Measurements from ENCODE around the gene LITAFD.
"Not testable (repeated sequence)": the region's sequence is repeated elsewhere in the genome, so short reads cannot be mapped to it uniquely, and the experiment has no call there.

Gene LITAFD
- total RNA-seq: 0 to 0.19 (median 0) reads per million in 3 donors

- no peak for DNase-seq
- Histone ChIP-seq H3K9me3 (ENCODE audit: control insufficient read depth, low read length) (no peaks in the 10 kb centered on the region), H3K4me3 (ENCODE audit: insufficient read depth, low read depth, low read length, poor library complexity, severe bottlenecking) (no peak within 1 kb of the TSS), H3K4me1 (ENCODE audit: control insufficient read depth, insufficient read depth, low read length, poor library complexity, severe bottlenecking) (peaks cover 3% of the 10 kb centered on the region), H3K27ac (ENCODE audit: insufficient read depth, low read length, poor library complexity, severe bottlenecking) (no peak within 1 kb of the TSS), H3K27me3 (replicated peaks; ENCODE audit: control insufficient read depth, insufficient read depth, low read length, poor library complexity, severe bottlenecking) (no peaks in the 10 kb centered on the region), H3K36me3 (ENCODE audit: control insufficient read depth, insufficient read depth, low read length) (no peaks in the 10 kb centered on the region)
Observed at GRCh38 chr16:8882041-8882617, at the start of gene LITAFD. TSS of gene LITAFD (plus strand) at chr16:8882351. CDS start at chr16:8884356, 2,005 bp downstream.

- no peak overlapping the region for H3K27ac ChIP-seq (ENCODE audit: insufficient read depth, low read length, poor library complexity, severe bottlenecking)
- peaks cover 11% of the 10 kb centered on the region for H3K36me3 ChIP-seq (ENCODE audit: control insufficient read depth, insufficient read depth, low read length)
- H3K9me3 ChIP-seq (ENCODE audit: control insufficient read depth, low read length): no peaks in the 10 kb centered on the region
Observed at GRCh38 chr16:8832717-8833105, 49.4 kb upstream of the LITAFD start.

GRCh38 chr16:8836797-8837196, 45.4 kb upstream of the LITAFD start:
- H3K27ac ChIP-seq (ENCODE audit: insufficient read depth, low read length, poor library complexity, severe bottlenecking); H3K9me3 ChIP-seq (ENCODE audit: control insufficient read depth, low read length); H3K27me3 ChIP-seq (replicated peaks; ENCODE audit: control insufficient read depth, insufficient read depth, low read length, poor library complexity, severe bottlenecking); H3K36me3 ChIP-seq (ENCODE audit: control insufficient read depth, insufficient read depth, low read length); H3K4me3 ChIP-seq (ENCODE audit: insufficient read depth, low read depth, low read length, poor library complexity, severe bottlenecking); H3K4me1 ChIP-seq (ENCODE audit: control insufficient read depth, insufficient read depth, low read length, poor library complexity, severe bottlenecking); DNase-seq: not testable (repeated sequence)

More at GRCh38 chr16:8832717-8833105, 49.4 kb upstream of the LITAFD start:
- no peak for DNase-seq
- Histone ChIP-seq H3K4me3 (ENCODE audit: insufficient read depth, low read depth, low read length, poor library complexity, severe bottlenecking) (no peak overlapping the region), H3K27me3 (replicated peaks; ENCODE audit: control insufficient read depth, insufficient read depth, low read length, poor library complexity, severe bottlenecking) (no peaks in the 10 kb centered on the region), H3K4me1 (ENCODE audit: control insufficient read depth, insufficient read depth, low read length, poor library complexity, severe bottlenecking) (no peaks in the 10 kb centered on the region)

- not testable (repeated sequence) for H3K36me3 ChIP-seq (ENCODE audit: control insufficient read depth, insufficient read depth, low read length); H3K27me3 ChIP-seq (replicated peaks; ENCODE audit: control insufficient read depth, insufficient read depth, low read length, poor library complexity, severe bottlenecking); H3K27ac ChIP-seq (ENCODE audit: insufficient read depth, low read length, poor library complexity, severe bottlenecking); H3K4me3 ChIP-seq (ENCODE audit: insufficient read depth, low read depth, low read length, poor library complexity, severe bottlenecking); H3K9me3 ChIP-seq (ENCODE audit: control insufficient read depth, low read length); DNase-seq; H3K4me1 ChIP-seq (ENCODE audit: control insufficient read depth, insufficient read depth, low read length, poor library complexity, severe bottlenecking)
Observed at GRCh38 chr16:8837594-8837993, 44.6 kb upstream of the LITAFD start.

- DNase-seq; H3K27me3 ChIP-seq (replicated peaks; ENCODE audit: control insufficient read depth, insufficient read depth, low read length, poor library complexity, severe bottlenecking); H3K9me3 ChIP-seq (ENCODE audit: control insufficient read depth, low read length); H3K4me1 ChIP-seq (ENCODE audit: control insufficient read depth, insufficient read depth, low read length, poor library complexity, severe bottlenecking); H3K4me3 ChIP-seq (ENCODE audit: insufficient read depth, low read depth, low read length, poor library complexity, severe bottlenecking); H3K27ac ChIP-seq (ENCODE audit: insufficient read depth, low read length, poor library complexity, severe bottlenecking); H3K36me3 ChIP-seq (ENCODE audit: control insufficient read depth, insufficient read depth, low read length): not testable (repeated sequence)
Observed at GRCh38 chr16:8842016-8842415, 40.1 kb upstream of the LITAFD start.

GRCh38 chr16:8843296-8843695, 38.9 kb upstream of the LITAFD start:
- H3K4me1 ChIP-seq (ENCODE audit: control insufficient read depth, insufficient read depth, low read length, poor library complexity, severe bottlenecking); H3K27me3 ChIP-seq (replicated peaks; ENCODE audit: control insufficient read depth, insufficient read depth, low read length, poor library complexity, severe bottlenecking); DNase-seq; H3K9me3 ChIP-seq (ENCODE audit: control insufficient read depth, low read length); H3K4me3 ChIP-seq (ENCODE audit: insufficient read depth, low read depth, low read length, poor library complexity, severe bottlenecking); H3K36me3 ChIP-seq (ENCODE audit: control insufficient read depth, insufficient read depth, low read length); H3K27ac ChIP-seq (ENCODE audit: insufficient read depth, low read length, poor library complexity, severe bottlenecking): not testable (repeated sequence)

GRCh38 chr16:8845699-8846298, 36.4 kb upstream of the LITAFD start:
- H3K27ac ChIP-seq (ENCODE audit: insufficient read depth, low read length, poor library complexity, severe bottlenecking): no peak overlapping the region
- H3K4me3 ChIP-seq (ENCODE audit: insufficient read depth, low read depth, low read length, poor library complexity, severe bottlenecking): no peak overlapping the region
- H3K36me3 ChIP-seq (ENCODE audit: control insufficient read depth, insufficient read depth, low read length): peaks cover 21% of the 10 kb centered on the region
- no peak for DNase-seq
- H3K27me3 ChIP-seq (replicated peaks; ENCODE audit: control insufficient read depth, insufficient read depth, low read length, poor library complexity, severe bottlenecking): no peaks in the 10 kb centered on the region
- no peaks in the 10 kb centered on the region for H3K9me3 ChIP-seq (ENCODE audit: control insufficient read depth, low read length)
- H3K4me1 ChIP-seq (ENCODE audit: control insufficient read depth, insufficient read depth, low read length, poor library complexity, severe bottlenecking): no peaks in the 10 kb centered on the region

- no peak overlapping the region for H3K4me3 ChIP-seq (ENCODE audit: insufficient read depth, low read depth, low read length, poor library complexity, severe bottlenecking)
- H3K36me3 ChIP-seq (ENCODE audit: control insufficient read depth, insufficient read depth, low read length): peaks cover 21% of the 10 kb centered on the region
- DNase-seq: no peak
- H3K9me3 ChIP-seq (ENCODE audit: control insufficient read depth, low read length): no peaks in the 10 kb centered on the region
- H3K4me1 ChIP-seq (ENCODE audit: control insufficient read depth, insufficient read depth, low read length, poor library complexity, severe bottlenecking): no peaks in the 10 kb centered on the region
- H3K27ac ChIP-seq (ENCODE audit: insufficient read depth, low read length, poor library complexity, severe bottlenecking): no peak overlapping the region
- no peaks in the 10 kb centered on the region for H3K27me3 ChIP-seq (replicated peaks; ENCODE audit: control insufficient read depth, insufficient read depth, low read length, poor library complexity, severe bottlenecking)
Observed at GRCh38 chr16:8846401-8846932, 35.7 kb upstream of the LITAFD start.

- Histone ChIP-seq H3K27me3 (replicated peaks; ENCODE audit: control insufficient read depth, insufficient read depth, low read length, poor library complexity, severe bottlenecking) (no peaks in the 10 kb centered on the region), H3K4me3 (ENCODE audit: insufficient read depth, low read depth, low read length, poor library complexity, severe bottlenecking) (no peak overlapping the region), H3K9me3 (ENCODE audit: control insufficient read depth, low read length) (no peaks in the 10 kb centered on the region), H3K27ac (ENCODE audit: insufficient read depth, low read length, poor library complexity, severe bottlenecking) (no peak overlapping the region), H3K36me3 (ENCODE audit: control insufficient read depth, insufficient read depth, low read length) (peaks cover 21% of the 10 kb centered on the region), H3K4me1 (ENCODE audit: control insufficient read depth, insufficient read depth, low read length, poor library complexity, severe bottlenecking) (no peaks in the 10 kb centered on the region)
- no peak for DNase-seq
Observed at GRCh38 chr16:8847145-8847544, 35.0 kb upstream of the LITAFD start.

- Histone ChIP-seq H3K9me3 (ENCODE audit: control insufficient read depth, low read length) (no peaks in the 10 kb centered on the region), H3K27me3 (replicated peaks; ENCODE audit: control insufficient read depth, insufficient read depth, low read length, poor library complexity, severe bottlenecking) (no peaks in the 10 kb centered on the region), H3K27ac (ENCODE audit: insufficient read depth, low read length, poor library complexity, severe bottlenecking) (no peak overlapping the region), H3K4me1 (ENCODE audit: control insufficient read depth, insufficient read depth, low read length, poor library complexity, severe bottlenecking) (no peaks in the 10 kb centered on the region), H3K4me3 (ENCODE audit: insufficient read depth, low read depth, low read length, poor library complexity, severe bottlenecking) (no peak overlapping the region), H3K36me3 (ENCODE audit: control insufficient read depth, insufficient read depth, low read length) (peaks cover 25% of the 10 kb centered on the region)
- DNase-seq: no peak
Observed at GRCh38 chr16:8847623-8848022, 34.5 kb upstream of the LITAFD start.

Measured in effector memory CD4-positive, alpha-beta T cell (primary cell).